Peyer's patch (tissue), 4 donors: ENCODE results near the gene NHERF1.

Source experiments
- POLR2A ChIP-seq, 2 donors: fragments of 450-650 bp; IDR thresholded peaks; one replicate each; pipeline ENCODE4 v1.5.1; 2017; ENCODE audit warnings: antibody characterized with exemption in 2 of 2, mild to moderate bottlenecking in 2 of 2, moderate library complexity in 2 of 2
- TF ChIP-seq, protein P1 (sequence below), 6 experiments: fragments of 450-650 bp in 4 of 6; fragments of 200-600 bp in 2 of 6; sonication (generic) in 1 of 6; IDR thresholded peaks; one replicate each; pipeline ENCODE4 v1.5.1; 2017 to 2019; ENCODE audit warnings: antibody characterized with exemption in 6 of 6, mild to moderate bottlenecking in 3 of 6, moderate library complexity in 1 of 6

DNA sequence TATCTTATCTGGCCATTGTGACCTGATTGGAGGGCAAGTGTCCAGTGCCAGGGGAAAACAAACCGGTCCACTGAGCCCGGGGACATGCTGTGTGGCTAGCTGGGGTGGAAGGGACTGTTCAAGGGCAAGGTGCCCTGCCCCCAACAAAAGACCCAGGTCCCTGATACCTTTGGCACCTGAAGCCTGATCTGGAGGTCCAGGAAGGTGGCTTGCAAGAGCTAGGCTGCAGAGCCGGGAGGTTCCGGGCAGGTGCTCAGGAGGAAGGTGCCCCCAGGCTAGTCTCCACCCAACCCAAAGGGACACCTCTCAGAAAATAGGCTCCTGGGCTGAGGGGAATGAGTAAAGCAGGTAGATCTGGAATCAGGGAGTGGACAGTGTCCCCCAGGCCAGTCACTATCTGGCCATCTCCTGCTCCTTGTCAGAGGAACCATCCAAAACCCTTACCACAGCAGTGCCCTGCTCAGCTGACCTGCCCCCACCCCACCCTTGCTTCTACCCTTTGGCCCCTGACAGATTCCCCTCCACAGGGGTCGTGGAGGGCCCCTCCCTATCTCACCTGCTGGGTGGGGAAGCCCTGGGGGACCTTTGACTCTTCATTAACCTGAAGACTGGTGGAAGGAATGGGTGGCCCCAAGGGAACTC, 21.5 kb downstream of the NHERF1 start:
- TF ChIP-seq, protein P1, sequence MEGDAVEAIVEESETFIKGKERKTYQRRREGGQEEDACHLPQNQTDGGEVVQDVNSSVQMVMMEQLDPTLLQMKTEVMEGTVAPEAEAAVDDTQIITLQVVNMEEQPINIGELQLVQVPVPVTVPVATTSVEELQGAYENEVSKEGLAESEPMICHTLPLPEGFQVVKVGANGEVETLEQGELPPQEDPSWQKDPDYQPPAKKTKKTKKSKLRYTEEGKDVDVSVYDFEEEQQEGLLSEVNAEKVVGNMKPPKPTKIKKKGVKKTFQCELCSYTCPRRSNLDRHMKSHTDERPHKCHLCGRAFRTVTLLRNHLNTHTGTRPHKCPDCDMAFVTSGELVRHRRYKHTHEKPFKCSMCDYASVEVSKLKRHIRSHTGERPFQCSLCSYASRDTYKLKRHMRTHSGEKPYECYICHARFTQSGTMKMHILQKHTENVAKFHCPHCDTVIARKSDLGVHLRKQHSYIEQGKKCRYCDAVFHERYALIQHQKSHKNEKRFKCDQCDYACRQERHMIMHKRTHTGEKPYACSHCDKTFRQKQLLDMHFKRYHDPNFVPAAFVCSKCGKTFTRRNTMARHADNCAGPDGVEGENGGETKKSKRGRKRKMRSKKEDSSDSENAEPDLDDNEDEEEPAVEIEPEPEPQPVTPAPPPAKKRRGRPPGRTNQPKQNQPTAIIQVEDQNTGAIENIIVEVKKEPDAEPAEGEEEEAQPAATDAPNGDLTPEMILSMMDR (IDR thresholded peaks at IDR 0.05) = no peak
- TF ChIP-seq POLR2A (IDR thresholded peaks at IDR 0.05) = no peak
